ENCODE results near the gene TSHZ1.

The TSHZ1 gene

GRCh38 chr18:75208155-75208835 is 2.3 kb upstream of the TSHZ1 start:
- peak in 1 of 2 experiments; percentile 32 for DNase-seq

DNA sequence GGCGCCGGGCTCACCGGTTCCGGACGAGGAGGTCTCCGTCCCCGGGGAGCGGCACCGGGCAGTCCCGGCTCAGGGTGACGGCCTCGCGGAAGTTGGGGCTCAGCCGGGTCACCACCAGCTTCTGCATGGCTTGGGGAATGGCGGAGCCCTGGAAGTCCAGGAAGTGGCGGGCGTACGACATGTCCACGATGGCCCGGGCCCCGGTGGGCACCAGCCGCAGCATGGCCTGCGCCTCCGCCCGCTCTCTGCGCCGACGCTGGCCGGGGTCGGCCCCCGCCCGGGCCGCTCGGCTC is 1.8 kb upstream of the TSHZ1 start:
- DNase-seq: no peak

GRCh38 chr18:75209129-75209950 is 1.3 kb upstream of the TSHZ1 start, which contains the start of gene PTGR3:
Gene PTGR3 (minus strand): TSS chr18:75209139. CDS start chr18:75209058, 81 bp downstream.
- peak; percentile 75 to 79 for DNase-seq

DNA sequence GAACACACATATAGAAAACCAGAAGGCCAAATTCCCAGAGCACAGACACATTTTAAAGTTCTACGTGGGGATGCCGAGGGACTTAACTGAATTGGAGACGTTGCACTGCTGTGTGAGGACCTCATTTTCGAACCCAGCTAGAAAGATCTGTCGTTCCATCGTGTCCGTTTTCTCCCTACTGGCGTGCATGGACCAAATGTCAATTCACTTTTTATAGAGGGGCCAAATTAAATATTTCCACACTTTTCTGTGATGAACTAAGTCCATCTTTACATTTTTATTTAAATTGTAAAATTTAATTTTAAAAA is 692 bp upstream of the TSHZ1 start:
- DNase-seq: no peak

DNA sequence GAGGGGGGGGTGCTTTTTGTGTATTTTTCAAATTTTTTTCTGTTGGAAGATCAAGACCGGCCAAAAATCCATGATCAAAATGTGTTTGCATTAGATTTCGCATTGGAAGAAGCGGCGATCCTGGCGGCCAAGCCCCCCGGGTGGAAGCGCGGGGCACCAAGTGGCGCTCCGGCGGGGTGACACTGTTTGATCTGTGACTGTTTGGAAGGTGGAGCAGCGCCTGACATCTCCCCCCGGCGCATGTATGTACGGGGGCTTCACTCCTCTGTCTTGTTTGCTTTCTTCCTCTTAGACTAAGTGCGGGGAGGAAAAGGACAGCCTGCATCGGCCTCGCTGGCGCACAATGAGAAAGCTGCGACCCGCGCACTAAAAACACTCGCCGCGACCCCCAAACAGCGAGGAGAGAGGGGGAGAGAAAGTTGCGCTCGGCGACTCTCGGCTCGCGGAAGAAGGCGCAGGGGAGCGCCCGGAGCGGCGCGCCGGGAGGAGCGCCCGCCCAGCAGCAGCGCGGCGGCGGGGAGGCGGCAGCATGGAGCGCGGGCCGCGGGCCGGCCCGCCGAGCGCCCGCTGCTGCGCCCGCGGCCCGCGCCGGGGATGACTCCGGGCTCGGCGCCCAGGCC is 515 bp downstream of the TSHZ1 start:
- DNase-seq: no peak

DNA sequence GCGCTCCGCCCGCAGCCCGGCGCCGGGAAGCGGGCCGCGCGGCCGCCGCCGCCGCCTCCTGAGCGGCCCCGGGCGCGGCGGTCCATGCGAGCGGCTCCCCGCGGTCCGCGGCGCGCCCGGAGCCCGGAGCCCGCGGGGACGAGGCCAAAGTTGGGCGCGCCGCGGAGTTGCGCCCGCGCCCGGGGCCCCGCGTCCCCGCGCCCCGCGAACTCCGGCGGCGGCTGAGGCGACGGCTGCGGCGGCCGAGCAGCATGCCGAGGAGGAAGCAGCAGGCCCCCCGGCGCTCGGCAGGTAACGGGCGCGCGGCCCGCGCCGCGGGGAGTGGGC is 992 bp downstream of the TSHZ1 start:
- no peak for DNase-seq

DNA sequence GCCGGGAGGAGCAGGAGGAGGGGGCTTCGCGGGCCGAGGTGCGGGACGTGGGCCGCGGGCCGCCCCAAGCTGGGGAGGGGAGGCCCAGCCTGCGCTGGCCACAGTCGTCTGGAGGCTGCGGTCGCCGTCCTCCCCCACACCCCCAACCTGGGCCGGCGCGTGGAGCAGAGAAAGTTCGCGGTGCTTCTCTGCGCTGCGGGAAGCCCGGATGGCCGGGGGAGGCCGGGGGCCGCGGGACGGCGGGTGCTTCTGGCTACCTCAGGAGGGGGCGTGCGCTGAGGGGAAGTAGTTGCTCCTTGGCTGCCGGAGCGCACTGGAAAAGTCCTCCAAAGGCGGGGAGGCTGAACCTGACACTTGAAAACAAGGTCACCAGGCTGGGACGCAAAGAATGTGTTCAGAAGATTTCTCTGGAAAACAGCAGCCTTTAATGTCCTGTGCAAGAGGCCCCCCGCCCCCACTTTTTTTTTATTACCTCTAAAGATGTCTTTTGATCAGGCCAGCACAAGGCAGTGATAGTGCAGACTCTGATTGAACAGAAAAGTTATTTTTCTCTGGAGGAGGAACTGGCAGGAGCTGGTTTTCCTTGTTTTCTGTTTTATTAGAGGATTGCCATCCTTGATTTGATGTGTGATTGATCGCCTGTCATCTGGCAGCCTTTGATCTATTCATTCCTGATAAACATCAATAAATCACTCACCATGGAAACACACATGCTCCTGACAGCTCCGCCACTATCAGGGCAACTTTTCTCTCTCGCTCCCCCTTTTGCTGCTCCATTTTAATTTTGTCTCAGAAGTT is 1.6 kb downstream of the TSHZ1 start:
- DNase-seq: no peak

GRCh38 chr18:75212751-75213090 is 2.1 kb downstream of the TSHZ1 start:
- DNase-seq: no peak

GRCh38 chr18:75213611-75214331 is 3.2 kb downstream of the TSHZ1 start:
- DNase-seq: peak in 1 of 2 experiments; percentile 23

DNA sequence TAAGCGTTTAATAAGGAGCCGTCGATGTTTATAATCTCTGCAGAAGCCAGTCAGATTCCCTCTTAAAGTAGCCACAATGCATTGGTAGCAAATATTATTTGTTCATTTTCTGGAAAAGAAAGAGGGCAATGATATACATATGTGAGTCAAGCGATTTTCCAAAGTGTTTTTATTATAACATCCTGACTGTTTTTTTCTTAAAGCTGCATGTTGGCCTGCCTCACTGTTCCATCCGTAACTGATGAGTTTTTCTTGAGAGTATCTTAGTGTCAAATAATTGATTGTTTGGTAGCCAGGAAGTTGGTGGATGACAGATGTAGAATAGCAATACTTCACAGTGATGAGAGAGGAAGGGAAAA is 3.7 kb downstream of the TSHZ1 start:
- no peak for DNase-seq

- DNase-seq: no peak
These were observed 4.3 kb downstream of the TSHZ1 start for GRCh38 chr18:75214766-75215510.

- DNase-seq: no peak
These were observed 5.1 kb downstream of the TSHZ1 start for GRCh38 chr18:75215663-75216062.

- no peak for DNase-seq
These were observed 5.8 kb downstream of the TSHZ1 start for GRCh38 chr18:75216212-75216910.

DNA sequence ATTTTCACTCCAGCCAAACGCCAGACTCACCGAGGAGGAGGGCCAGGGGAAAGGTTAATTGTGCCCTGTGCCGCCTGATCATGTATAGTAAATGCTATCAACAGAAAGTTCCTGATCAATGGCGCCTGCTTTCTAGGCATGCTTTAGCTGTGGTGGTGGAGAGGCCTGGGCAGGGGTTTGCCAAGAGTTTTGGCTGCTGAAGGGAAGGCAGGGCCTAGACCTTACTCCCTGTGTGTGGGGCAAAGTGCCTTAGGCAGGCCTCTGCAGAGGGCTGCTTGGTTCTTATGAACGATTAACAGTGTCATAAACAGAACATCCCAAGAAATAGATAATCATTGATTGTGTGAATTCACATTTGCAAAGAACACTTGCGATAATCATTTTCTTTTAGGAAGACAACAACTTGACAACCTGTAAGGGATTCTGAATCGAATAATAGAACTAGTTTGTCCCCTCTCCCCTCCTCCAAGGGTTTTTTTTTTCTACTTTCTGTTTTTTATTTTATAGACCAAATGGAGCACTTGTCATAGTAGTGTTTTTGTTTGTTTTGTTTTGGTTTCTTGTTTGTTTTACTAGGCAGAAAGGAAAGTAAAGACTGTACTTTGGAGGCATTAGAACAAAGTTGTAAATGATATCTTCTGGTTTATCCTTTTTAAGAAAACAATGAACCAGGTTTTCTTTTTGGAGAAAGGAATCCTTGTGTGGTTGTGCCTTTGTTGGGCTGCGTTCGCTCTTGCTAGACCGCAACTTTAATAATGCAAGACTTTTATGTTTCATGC is 6.5 kb downstream of the TSHZ1 start:
- DNase-seq: no peak

- DNase-seq: no peak
These were observed 7.7 kb downstream of the TSHZ1 start for GRCh38 chr18:75218065-75218923.

GRCh38 chr18:75219745-75220375 is 9.3 kb downstream of the TSHZ1 start:
- no peak for DNase-seq

DNA sequence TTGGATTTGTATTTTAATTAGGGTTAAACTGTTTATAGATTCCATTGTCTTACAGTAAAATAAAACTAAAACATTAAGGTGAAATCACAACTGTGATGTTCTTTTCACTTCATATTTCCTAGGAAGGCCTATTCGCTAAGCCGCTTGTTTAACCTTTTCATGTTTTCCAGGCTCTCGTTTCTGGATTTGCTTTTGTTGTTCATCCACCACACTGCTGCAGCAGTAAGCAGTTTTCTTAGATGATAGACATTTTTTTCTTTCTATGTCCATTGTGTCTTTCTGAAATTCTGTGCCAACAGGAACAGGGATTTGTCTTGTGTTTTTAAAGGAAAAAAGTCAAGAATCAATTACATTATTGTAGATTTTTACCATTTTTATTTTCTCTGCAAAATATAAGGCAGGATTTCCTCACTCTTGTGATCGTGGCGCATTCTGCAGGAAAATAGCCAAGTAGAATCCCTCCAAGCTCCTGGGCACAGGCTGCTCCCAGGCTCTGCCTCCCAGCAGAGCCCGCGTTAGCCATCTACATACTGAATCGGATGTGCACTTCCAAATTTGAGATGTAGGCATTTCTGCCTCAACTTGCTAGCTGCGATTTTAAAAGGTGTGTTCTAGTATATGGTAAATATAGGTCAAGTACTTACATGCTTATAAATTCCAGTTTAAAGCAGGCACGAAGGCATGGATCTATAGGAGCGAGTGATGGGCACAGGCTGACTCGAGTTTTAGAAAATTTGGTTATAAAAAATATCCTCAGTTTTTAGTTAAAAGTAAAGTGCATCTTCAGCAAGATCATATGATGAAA is 10.2 kb downstream of the TSHZ1 start:
- no peak for DNase-seq

- DNase-seq: no peak
These were observed 10.8 kb downstream of the TSHZ1 start for GRCh38 chr18:75221397-75221796.

- DNase-seq: no peak
These were observed 11.3 kb downstream of the TSHZ1 start for GRCh38 chr18:75221897-75222296.
